ENCODE data around the gene LAMA2. TPM values are rescaled to one million over a fixed set of nuclear protein-coding genes. Genes with fewer than 3 reads are reported as not detected.

Gene LAMA2
- total RNA-seq, 6 experiments from 2014 or later, result 2.9 to 12.1 (median 6.2) TPM

DNA sequence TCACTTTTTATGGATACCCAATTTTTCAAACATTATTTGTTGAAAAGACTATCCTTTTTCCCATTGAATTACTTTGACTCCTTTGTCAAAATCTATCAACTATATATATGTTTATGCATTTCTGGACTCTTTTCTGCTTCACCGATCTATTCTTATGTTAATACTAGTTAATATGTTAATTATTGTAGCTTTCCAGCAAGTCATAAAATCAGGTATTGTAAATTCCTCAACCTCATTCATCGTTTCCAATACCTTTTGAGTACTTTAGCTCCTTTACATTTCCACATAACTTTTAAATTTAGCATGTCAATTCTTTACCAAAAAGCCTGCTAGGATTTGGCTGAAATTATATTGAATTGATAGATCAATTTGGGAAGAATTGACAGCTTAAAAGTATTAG is 419.7 kb downstream of the LAMA2 start:
- H3K9me3 ChIP-seq, result no peaks in the 10 kb centered on the region
- no peak for DNase-seq
- no peaks in the 10 kb centered on the region for H3K36me3 ChIP-seq
- intact Hi-C loops (cut with DNase I), result no loop called here
- no peak for ATAC-seq
- H3K27ac ChIP-seq, result no peak overlapping the region
- 49% methylated on average over 2 of the region's 2 CpGs for WGBS (ENCODE audit: insufficient coverage, low coverage, low lambda C conversion rate, missing lambda C conversion rate)
- H3K4me1 ChIP-seq, result no peaks in the 10 kb centered on the region
- TF ChIP-seq POLR2A (IDR thresholded peaks at IDR 0.05), result no peak
- no peak for TF ChIP-seq CTCF (IDR thresholded peaks at IDR 0.05)
- no peaks in the 10 kb centered on the region for H3K27me3 ChIP-seq
- H3K4me3 ChIP-seq, result no peak overlapping the region

- DNase-seq (no peak), ATAC-seq (no peak)
- no peak for TF ChIP-seq POLR2A (IDR thresholded peaks at IDR 0.05)
- no peak for TF ChIP-seq CTCF (IDR thresholded peaks at IDR 0.05)
- WGBS (ENCODE audit: insufficient coverage, low coverage, low lambda C conversion rate, missing lambda C conversion rate), result 17% methylated on average over 1 of the region's 1 CpG
- Histone ChIP-seq H3K9me3 (no peaks in the 10 kb centered on the region), H3K27ac (no peak overlapping the region), H3K36me3 (no peaks in the 10 kb centered on the region), H3K4me1 (no peaks in the 10 kb centered on the region), H3K27me3 (no peaks in the 10 kb centered on the region), H3K4me3 (no peak overlapping the region)
- intact Hi-C loops (cut with DNase I), result no loop called here
Observed at GRCh38 chr6:129306826-129307225, 423.9 kb downstream of the LAMA2 start.

DNA sequence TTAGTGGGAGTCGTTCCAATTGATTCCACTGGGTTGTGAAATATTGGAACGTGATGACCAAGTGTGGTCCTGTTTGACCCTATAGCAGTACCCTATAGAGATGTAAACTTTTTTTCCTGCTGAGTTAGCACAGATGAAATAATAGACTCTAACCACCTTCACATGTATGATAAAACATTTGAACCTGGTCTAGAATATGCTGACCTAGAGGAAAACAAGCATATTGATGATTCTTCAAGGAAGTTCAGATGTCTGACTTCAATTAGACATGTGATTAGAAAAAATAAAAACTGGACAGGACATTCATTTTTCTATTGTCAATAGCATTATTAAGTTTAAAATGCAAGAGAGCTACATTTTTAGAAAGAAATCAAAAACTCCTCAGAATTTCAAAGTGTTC is 424.9 kb downstream of the LAMA2 start:
- intact Hi-C loops (cut with DNase I), result no loop called here
- Histone ChIP-seq H3K27me3 (no peaks in the 10 kb centered on the region), H3K9me3 (no peaks in the 10 kb centered on the region), H3K27ac (no peak overlapping the region), H3K4me1 (no peaks in the 10 kb centered on the region), H3K4me3 (no peak overlapping the region), H3K36me3 (no peaks in the 10 kb centered on the region)
- DNase-seq, result no peak
- no peak for ATAC-seq
- WGBS (ENCODE audit: insufficient coverage, low coverage, low lambda C conversion rate, missing lambda C conversion rate), result 34% methylated on average over 2 of the region's 2 CpGs
- TF ChIP-seq CTCF (IDR thresholded peaks at IDR 0.05) (no peak), POLR2A (IDR thresholded peaks at IDR 0.05) (no peak)

GRCh38 chr6:129309154-129309553 is 426.2 kb downstream of the LAMA2 start:
- 83% methylated on average over 1 of the region's 1 CpG for WGBS (ENCODE audit: insufficient coverage, low coverage, low lambda C conversion rate, missing lambda C conversion rate)
- H3K4me3 ChIP-seq, result no peak overlapping the region
- H3K27ac ChIP-seq, result no peak overlapping the region
- DNase-seq (no peak), ATAC-seq (no peak)
- TF ChIP-seq POLR2A (IDR thresholded peaks at IDR 0.05) (no peak), CTCF (IDR thresholded peaks at IDR 0.05) (no peak)
- no peaks in the 10 kb centered on the region for H3K36me3 ChIP-seq
- no peaks in the 10 kb centered on the region for H3K4me1 ChIP-seq
- H3K27me3 ChIP-seq, result no peaks in the 10 kb centered on the region
- intact Hi-C loops (cut with DNase I), result no loop called here
- no peaks in the 10 kb centered on the region for H3K9me3 ChIP-seq

DNA sequence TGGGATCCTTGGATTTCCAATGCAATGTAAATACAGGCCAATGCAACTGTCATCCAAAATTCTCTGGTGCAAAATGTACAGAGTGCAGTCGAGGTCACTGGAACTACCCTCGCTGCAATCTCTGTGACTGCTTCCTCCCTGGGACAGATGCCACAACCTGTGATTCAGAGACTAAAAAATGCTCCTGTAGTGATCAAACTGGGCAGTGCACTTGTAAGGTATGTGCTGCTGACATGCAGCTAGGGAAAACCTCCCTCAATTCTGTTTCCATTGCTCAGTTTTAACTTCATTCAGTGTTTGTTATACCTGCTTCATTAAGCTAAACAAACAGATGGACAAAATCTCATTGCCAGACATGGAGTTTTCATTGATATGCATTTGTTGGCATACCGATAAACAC is 429.9 kb downstream of the LAMA2 start:
- WGBS (ENCODE audit: insufficient coverage, low coverage, low lambda C conversion rate, missing lambda C conversion rate), result 48% methylated on average over 3 of the region's 3 CpGs
- Histone ChIP-seq H3K4me1 (no peaks in the 10 kb centered on the region), H3K27ac (no peak overlapping the region), H3K9me3 (no peaks in the 10 kb centered on the region), H3K27me3 (no peaks in the 10 kb centered on the region), H3K4me3 (no peak overlapping the region), H3K36me3 (no peaks in the 10 kb centered on the region)
- DNase-seq, result no peak
- intact Hi-C loops (cut with DNase I), result no loop called here
- TF ChIP-seq CTCF (IDR thresholded peaks at IDR 0.05), result no peak
- no peak for TF ChIP-seq POLR2A (IDR thresholded peaks at IDR 0.05)
- no peak for ATAC-seq

Data from right lobe of liver (tissue), 6 donors.